HG03039 (cell line): Measurements from ENCODE around the gene NRN1.

Source experiments
- ATAC-seq: cut with Tn5 transposase; IDR thresholded peaks from one replicate; pipeline ENCODE4 v1.9.1; 2021; ENCODE audit warnings: mild to moderate bottlenecking, moderate library complexity; ENCODE audit not compliant: unreplicated experiment

The NRN1 gene

DNA sequence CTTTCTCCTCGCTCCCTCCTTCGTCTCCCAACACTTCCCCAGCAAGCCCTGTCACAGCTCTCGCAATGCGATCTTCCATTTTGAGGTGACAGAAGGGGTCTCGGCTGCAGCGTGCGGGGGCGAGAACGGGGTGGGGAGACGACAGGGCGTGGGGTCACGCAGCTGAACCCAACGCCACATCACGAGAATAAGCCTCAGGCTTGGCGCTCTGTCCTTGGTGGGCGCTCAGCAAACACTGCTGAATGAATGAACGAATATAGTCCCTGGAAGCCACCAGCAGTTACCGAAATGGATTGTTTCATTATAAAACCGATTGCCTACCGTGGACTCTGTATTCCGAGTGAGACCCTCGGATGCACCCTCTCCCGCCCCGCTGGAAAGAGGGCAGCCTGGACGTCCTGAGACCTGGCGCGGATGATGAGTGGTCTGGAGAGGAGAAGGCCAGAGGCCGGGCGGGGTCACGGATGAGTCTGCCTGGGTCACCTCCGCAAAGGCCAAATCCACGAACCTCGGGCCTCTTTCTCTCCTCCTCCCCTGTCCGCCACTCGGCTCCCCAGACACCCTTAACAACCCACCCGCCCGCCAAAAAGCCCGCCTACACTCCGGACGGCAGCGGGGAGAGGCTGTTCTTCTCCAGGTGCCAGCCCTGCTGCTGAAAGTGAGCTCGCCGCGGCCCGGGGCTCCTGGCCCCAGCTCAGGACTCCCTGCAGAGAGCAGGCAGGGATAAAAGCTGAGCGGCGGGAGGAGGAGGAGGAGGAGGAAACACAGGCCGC lies 3.7 kb downstream of the NRN1 start:
- no peak for ATAC-seq

DNA sequence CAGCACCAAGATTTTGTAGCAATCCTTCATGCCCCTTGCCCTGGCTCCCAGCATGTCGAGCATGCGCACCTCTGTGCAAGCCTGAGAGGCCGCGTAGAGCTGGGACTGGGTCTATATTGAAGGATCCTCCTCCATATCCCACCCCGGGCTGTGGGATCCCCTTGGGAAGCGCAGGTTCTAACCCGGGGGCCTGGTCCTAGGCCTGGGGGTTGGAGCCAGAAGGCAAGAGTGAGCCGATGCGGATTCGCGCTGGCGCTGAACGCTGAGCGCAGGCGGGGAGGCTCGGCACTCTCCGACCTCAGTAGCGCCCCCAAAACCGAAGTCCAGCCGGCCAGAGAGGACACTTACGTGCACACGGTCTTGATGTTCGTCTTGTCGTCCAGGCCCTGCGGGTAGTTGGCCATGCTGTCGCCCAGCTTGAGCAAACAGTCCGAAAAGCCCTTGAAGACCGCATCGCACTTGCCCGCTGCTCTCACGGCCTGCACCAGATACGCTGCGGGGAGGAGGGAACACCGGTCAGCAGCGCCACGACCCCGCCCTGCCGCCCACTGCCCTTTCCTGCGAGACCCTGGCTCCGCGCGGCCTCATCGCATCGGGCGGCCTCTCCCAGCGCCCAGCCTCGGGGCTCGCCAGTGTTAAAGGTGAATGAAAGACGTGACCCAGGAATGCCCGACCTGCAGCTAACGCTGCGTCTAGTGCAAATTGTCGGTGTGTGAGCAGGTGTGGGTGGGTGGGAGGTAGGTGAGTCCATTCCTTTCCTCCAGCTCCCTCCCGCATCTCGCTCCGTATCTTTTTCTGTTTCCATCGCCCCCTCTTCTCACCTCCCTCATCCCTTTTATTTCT lies 4.5 kb downstream of the NRN1 start:
- no peak for ATAC-seq

DNA sequence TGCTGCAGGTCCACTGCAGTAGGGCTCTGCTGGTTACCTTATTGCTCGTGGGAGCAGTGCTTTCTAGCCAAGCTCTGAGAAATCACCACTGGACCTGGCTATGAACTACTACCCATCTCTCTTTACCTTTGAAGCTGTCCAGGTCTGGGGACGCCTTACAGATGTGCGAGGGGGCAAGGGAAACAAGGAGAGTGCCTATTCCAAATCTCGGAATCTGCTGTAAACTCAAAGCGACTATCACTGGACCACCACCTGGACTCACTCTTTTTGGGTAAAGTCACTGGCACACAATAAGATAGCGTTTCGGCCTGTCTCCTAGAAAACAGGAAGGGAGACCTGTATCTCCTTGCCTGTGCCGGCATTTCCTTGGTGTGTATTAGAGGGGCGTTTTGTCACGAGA lies 5.3 kb downstream of the NRN1 start:
- no peak for ATAC-seq

DNA sequence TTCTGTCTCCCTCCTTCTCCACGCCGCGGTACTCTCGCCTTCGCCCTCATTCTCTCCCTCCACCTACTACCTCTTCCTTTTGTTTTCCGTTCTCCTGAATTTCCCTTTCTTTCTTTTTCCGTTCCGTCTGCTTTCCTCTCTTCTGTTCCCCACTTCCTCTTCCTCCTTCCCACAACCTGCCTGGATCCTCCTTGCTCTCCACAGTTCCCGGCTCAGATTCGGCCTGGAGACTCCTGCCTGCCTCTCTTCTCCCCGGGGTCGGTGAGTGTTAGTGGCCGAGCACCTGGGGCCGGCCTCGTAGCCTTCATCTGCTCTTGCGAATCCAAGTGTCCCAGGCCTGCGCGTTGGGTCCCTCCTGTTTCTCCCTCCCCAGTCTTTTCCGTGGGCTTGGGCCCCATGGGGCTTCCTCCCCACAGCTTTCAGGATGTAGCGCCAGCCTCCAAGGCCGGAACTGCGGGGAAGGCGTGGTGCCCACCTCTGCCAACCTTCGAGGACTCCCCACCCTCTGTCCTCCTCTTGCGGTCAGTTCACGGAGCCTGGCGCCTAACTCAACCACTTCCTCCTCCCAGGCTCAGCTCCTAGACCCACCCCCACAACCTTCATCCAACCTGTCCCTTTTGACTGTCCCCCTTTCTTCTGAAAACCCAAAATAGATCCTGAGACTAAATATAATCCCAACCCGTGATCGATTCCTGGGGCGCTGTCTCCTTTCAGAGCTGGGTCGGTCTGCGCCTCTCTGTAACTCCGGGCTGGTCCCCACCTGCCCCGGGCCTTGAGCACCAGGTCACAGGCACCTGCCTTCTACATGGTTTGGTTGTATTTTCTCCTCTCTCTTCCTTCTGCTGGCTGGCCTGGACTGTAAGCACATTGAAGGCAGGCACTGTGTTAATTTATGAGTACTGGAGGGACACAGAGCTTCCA lies 6.8 kb downstream of the NRN1 start:
- ATAC-seq, result no peak

DNA sequence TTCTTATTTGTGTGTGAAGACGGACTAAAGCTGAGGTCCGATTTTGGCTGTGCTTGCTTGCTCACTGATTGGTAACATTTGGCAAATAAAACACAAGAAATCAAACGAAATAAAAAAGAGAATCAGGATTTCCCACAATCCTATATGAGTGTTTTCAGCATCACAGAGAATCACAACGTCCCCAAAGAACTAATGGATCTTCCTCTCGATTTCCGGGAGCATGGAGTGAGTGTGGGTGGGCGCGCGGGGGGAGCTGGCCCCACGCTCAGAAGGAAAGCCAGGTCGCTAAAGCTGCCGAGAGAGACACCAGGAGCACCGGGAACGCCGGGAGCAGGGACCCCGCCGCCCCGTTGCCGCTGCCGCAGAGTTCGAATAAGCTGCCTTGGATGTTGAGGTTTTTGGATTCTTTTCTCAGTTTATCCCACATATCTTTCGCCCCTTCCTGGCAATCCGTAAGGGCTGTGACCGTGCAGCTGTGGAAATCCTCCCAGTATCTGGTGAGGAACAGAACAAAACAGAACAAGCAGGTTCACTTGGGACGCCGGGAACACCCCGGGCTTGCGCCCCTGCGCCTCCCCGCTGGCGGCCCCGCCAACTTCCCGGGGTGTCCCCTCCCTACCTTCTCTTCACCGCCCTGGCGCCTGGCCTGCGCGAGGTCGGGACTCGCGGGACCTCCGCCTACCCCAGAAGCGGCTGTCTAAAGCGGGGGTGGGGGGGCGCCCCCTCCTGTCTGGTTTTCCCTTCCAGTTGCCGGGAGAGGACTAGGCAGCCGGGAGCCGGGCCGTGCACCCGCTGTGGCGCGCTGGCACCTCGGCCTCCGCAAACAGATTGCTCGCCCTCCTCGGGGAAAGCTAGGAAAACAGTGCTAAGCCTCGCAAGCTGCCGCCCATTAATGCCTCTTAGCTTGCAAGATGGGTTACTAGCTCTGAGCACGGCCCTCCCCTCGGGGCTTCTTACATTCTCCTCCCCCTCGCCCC lies 7.7 kb downstream of the NRN1 start:
- ATAC-seq, result no peak

DNA sequence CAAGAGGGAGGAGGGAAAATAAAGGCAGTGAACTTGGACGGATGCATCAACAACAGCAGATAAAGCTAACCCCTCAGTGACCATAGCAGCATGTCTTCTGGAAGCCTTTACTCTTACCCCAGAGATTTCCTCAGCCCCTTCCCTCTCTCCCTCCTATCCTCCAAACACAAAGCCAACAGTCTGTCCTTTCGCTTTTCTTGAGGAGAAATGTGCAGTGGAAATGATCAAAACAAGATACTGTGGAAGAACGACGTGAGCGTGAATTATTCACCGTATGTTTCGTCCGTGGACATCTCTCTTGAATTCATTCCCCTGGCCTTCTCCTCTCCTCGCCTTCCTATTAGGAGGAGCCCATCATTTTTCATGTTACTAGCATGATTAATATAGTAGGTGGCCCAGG lies 8.5 kb downstream of the NRN1 start:
- ATAC-seq, result no peak

DNA sequence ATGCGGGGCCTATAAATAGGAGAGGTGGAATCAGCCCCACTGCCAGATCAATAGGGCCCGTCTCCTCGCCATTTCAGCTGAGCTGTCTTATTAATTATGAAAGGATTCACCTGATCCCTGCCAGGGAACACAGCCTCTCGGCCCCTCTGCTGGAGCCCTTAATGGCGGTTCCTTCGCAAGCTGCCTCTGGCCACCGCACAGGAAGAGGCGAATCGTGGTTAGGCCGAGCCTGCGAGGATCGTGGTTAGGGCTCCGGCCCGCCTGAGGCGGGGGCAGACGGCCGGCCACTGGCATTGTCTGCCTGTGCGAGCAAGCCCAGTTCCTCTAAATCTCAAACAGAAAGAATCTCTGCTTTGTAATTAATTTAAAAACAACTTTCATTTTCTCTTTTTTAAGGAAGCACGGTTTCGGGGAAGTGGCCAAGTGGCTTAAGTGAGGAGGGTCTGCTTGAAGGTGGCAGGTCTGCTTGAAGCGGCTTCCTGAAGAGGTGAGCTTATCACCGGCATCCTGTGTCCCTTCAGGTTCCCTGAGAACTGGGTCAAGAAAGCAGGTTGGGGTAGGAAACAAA lies 9.2 kb downstream of the NRN1 start:
- no peak for ATAC-seq

DNA sequence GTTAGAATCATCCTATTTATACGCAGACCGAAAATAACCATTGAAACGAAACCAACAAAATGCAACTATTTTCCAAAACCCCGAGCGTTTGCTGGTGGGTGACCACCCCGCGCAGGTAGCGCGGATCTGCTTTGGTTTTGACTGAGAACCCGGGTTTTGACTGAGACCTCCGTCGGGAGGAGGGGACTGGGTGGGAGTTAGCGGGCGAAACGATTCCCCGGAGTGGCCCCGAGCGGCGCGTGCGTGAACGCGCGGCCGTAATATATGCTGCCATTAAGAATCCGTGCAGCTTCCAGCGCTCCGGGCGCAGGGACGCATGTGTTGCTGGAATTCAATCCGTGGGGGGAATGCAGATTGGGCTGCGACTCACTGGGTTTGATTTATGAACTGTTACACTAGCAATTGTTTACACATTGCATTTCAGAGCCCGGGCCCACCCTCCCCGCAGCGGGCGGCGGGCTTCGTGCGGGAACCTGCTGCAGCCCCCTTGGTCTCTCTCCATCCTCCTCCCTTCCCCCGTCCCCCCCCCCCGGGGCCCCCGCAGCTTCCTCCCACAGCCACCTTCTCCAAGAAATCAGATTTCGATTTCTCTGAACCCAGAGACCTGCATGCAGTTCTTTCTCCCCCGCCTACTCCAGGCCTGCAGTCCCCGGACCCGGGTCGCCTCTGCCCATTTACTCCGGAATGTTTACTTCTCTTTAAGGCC lies 9.9 kb downstream of the NRN1 start:
- ATAC-seq, result no peak

DNA sequence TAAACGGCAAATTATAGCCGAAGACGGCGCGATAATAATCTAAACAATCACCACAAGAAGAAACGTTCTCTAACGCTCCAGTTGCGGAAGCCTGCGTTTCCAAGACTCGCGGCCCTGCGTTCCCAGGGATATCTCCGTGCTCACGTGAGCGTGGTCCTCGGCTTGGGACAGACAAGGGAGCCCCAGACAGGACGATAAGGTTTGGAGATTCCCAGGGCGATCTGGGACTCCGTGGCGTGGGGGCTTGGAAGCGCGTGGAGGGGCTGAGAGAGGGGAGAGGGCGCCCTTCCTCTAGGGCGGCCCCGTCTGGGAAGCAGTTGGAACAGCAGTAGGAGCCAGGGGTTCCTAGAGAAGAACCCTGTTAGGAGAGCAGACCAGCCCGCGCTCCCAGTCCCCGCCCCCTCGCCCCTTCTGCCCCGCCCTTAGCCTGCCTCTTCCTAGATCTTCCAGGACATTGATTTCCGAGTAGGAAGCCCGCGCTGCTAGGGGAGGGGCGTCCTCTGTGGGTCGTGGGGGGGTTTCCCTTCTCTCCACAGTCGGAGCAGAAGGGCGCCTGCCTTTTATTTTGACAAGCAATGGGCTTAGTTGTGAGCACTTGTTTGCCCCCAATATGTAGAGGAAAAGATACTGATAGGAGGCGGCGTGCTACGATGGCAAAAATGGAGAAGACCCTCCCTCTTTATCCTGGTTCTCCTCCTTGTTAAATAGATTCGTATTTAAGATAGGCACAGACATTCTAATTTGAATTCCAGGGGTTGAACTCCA lies 10.6 kb downstream of the NRN1 start:
- ATAC-seq, result no peak

DNA sequence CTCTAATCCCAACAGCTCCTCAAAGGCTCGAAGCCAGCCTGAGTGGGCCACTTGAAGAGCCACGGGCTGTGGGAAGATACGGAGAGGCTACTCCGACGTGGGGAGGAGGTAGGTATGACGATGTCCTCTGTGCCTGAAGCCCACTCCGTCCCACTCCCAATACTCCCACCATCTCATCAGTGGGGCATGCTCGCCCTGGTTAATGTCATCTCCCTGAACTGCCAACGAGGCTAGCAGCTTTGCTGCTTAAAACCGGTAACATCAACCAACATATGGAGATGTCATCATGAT lies 11.1 kb downstream of the NRN1 start:
- no peak for ATAC-seq

DNA sequence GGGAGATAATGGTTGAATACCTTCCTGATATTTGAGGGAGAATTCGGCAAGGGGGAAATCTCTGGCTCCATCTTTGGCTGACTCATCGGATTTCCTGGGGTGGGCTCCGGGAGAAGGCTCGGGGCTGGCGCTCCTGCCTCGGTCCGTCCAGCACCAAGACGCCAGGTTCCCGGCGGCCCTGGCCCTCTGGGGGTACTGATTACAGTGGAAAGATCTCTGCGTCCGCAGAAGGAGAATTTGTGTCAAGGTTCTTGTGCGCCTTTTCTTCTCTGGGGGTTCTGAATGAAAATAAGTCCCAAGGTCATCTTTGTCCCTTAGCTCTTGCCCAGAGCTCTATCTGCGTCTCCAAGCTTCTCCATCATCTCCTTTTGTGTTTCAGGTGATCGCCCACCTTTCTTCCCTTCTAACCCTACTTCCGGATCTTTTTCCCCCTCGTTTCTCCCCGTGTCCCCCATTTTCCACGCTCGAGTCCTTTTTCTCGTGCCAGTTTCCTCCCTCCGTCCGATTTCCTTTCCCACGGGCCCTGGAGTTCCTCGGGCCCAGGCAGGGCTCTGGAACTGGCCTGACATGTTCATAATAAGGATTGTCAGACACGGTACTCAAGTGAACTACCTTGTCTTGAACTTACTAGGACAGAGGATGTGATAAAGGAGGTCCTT lies 11.6 kb downstream of the NRN1 start:
- ATAC-seq, result no peak

DNA sequence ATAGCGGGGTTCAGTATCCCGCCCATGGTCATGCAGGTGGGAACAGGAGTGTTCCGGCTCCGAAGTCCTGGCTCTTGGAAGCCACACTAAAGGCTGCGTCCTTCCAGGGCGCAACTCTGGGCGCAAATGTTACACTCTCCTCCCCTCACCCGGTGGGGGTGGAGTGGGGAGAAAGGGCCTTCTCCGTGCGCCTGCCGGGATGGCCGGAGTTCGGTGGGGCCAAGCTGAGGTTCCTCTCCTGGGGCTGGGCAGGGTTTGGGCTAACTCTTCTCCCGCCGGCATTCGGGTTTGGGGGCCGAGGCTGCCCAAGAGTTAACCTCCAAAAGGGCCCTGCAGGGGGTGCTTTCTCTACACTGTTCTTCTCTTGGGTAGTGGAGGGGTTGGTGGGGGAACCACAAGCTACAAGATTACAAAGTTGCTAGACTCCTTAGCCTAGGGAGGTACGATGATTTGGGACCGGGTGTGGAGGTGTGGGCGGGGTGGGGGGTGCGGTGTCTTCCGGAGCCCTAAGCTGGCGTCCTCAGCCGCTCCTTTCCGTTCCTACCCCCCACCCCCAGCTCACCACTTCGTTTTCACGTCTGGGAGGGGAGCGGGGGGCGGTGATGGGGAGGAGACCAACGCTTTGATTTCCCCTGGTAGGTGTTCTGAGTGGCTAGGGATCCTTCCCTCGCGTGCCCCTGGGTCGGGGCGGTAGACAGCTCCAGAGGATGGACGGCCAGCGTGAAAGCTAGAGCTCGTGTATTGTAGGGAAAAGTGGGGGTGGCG lies 12.3 kb downstream of the NRN1 start:
- ATAC-seq, result no peak

DNA sequence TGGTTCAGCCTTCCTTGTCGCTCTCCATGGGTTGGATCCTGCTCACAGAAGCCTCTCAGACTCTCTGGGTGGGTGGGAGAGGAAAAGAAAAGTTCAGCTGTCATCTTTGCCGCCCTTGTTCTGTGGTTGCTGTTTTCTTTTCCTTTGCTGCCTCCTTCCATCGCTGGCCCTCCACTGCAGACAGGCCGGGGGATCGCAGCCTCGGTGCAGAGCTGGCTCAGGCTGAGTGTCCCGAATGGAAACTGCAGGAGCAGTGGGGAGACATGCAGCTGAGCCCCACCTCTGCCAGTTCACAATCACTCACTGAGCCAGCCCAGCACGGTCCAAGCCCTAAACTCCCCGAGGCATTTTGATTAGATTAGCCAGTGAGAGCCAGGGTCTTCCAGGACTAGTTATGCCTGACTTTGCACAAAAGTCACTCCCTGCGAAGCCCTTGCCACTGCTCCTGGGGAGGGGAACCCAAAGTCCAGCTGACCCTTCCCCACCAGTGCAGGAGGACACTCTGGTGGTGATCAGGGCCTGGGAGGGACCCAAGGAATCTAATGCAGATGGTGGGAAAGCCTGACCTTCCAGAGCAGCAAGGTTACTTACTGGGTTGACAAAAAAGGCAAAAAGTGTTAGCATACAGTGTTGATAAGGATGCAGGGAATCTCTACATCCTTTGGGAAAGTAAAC lies 14.0 kb downstream of the NRN1 start:
- ATAC-seq, result no peak

DNA sequence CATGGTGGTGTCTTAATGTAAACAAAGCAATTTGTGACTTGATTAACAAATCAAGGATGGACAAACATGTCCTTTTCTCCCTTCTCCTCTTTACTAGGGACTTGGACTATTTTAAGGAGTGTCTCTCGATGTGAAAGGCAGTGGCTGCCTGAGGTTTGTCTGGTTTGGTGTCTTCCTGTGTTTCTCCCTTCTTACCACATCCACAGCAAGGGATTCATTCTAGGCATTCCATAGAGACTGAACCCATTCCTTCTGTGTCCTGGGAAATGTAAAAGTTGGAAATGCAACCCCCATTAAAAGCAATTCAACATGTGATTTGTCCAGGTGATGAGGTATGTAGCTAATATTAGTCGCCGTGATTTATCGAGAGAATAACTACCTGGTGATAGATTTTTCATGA lies 15.9 kb downstream of the NRN1 start:
- no peak for ATAC-seq

DNA sequence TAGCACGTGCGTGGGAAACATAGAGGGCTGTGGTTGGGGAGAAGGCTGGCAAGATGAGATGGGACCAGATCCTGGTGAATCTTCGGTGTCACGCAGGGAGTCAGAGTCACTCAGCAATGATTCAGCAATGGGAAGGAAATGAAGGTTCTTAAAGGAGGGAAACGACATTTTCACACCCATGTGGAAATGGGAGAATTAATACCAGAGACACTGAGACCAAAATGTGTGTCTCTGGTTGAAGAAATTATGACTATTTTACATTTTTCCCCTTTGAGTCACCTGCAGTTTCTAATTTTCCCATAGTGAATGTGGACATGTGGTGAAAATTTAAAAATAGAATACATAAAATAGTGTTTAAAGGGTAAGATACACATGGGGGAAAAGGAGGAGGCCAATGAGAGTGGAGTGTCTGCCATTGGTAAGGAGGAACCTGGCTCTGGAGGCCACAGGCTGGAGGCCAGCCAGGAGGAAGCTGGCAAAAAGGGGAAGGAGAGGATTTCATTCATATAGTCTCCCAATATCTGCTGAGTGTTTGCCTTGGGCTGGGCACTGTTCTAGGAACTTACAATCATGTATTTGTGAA lies 17.5 kb downstream of the NRN1 start:
- no peak for ATAC-seq

DNA sequence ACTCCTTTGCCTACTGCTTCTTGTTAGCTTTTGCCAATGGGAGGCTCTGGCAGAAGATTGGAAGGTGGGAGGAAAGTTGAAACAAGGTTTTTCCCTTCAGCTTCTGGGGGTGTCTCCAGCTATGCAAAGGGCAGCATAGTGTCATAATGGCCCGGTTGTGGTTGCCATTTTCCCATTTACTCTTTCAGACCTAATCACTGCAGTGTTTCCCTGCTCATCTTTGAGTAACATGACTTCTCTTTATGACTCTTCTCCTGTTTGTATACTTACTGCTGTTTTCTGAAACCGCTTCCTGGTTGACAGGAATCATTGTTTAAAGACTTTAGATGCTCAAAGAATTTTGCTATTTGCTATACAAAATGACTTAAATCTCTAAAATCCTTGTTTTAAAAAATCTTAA lies 19.9 kb downstream of the NRN1 start:
- ATAC-seq, result no peak
